H1 (cell line): ENCODE measurements around the gene UMODL1.

Experiments used
- CEBPB ChIP-seq: IDR thresholded peaks from 2 replicates; pipeline ENCODE4 v1.6.1; 2012; ENCODE audit warnings: low read depth, low read length
- CHD1 ChIP-seq: IDR thresholded peaks from 2 replicates; pipeline ENCODE4 v1.6.1; 2012; ENCODE audit warnings: low read depth, low read length, improper control_type of control experiment
- CTCF ChIP-seq, 3 experiments: IDR thresholded peaks; 1 replicate in 2 of 3; 2 replicates in 1 of 3; pipeline versions ENCODE4 v1.5.1 to v1.6.1; 2011; ENCODE audit warnings: low read length in 3 of 3, mild to moderate bottlenecking in 3 of 3, inconsistent platforms in 2 of 3, low read depth in 1 of 3, moderate library complexity in 1 of 3; ENCODE audit not compliant: insufficient read depth in 1 of 3; ENCODE audit errors: control extremely low read depth in 1 of 3
- EGR1 ChIP-seq: IDR thresholded peaks from 2 replicates; pipeline ENCODE4 v1.6.1; 2011; ENCODE audit warnings: low read depth, low read length, borderline replicate concordance
- GABPA ChIP-seq: IDR thresholded peaks from 2 replicates; pipeline ENCODE4 v1.6.1; 2011; ENCODE audit warnings: mild to moderate bottlenecking, low read length, moderate library complexity, borderline replicate concordance; ENCODE audit not compliant: insufficient read depth
- JUN ChIP-seq: IDR thresholded peaks from 2 replicates; pipeline ENCODE4 v1.6.1; 2011; ENCODE audit warnings: low read depth, mild to moderate bottlenecking, improper control_type of control experiment, low read length
- POLR2A ChIP-seq, 2 experiments: IDR thresholded peaks; 1 replicate in 1 of 2; 2 replicates in 1 of 2; pipeline ENCODE4 v1.6.1; 2011; ENCODE audit warnings: low read depth in 2 of 2, low read length in 2 of 2, mild to moderate bottlenecking in 2 of 2; ENCODE audit errors: control extremely low read depth in 1 of 2
- RAD21 ChIP-seq, 2 experiments: IDR thresholded peaks in 1 of 2; conservative IDR thresholded peaks in 1 of 2; 2 replicates each; pipeline ENCODE4 v1.6.1; 2011; ENCODE audit warnings: low read depth in 2 of 2, low read length in 2 of 2, improper control_type of control experiment in 1 of 2, inconsistent platforms in 1 of 2, mild to moderate bottlenecking in 1 of 2, moderate library complexity in 1 of 2
- SP1 ChIP-seq: IDR thresholded peaks from 2 replicates; pipeline ENCODE4 v1.6.1; 2011; ENCODE audit warnings: low read depth, low read length

GRCh38 chr21:42091899-42092508 lies 20.9 kb downstream of the UMODL1 start:
- TF ChIP-seq POLR2A (IDR thresholded peaks at IDR 0.05; ENCODE audit: control extremely low read depth in 1 of 2, low read depth in 2 of 2, low read length in 2 of 2) (no peak), CTCF (IDR thresholded peaks at IDR 0.05; ENCODE audit: control extremely low read depth in 1 of 3, insufficient read depth in 1 of 3, low read depth in 1 of 3, low read length in 3 of 3) (no peak), JUN (no peak), CHD1 (no peak), EGR1 (no peak), RAD21 (IDR thresholded peaks at IDR 0.05 in 1 of 2, conservative IDR thresholded peaks at IDR 0.05 in 1 of 2; ENCODE audit: low read depth in 2 of 2, low read length in 2 of 2) (no peak), GABPA (no peak), CEBPB (no peak), SP1 (peak; percentile 76)
